Muscle of leg (tissue), 11 donors: ENCODE data around the gene GFPT2. TPM values are rescaled to one million over a fixed set of nuclear protein-coding genes. Genes with fewer than 3 reads are reported as not detected.

Experiments used
- DNase-seq: peaks from one replicate; pipeline ENCODE4 v3.0.0; 2013
- H3K27ac ChIP-seq: one replicate; pipeline ENCODE4 v1.5.1; 2013; ENCODE audit warnings: mild to moderate bottlenecking, low read length, control low read depth
- H3K27me3 ChIP-seq: one replicate; pipeline ENCODE4 v1.6.1; 2013; ENCODE audit warnings: low read length; ENCODE audit not compliant: control insufficient read depth, insufficient read depth
- H3K36me3 ChIP-seq: one replicate; pipeline ENCODE4 v1.6.1; 2013; ENCODE audit warnings: low read length; ENCODE audit not compliant: control insufficient read depth, insufficient read depth
- H3K4me1 ChIP-seq: one replicate; pipeline ENCODE4 v1.6.1; 2013; ENCODE audit warnings: low read length; ENCODE audit not compliant: control insufficient read depth, insufficient read depth
- H3K4me3 ChIP-seq: one replicate; pipeline ENCODE4 v1.5.1; 2013; ENCODE audit warnings: low read length, control low read depth
- H3K9me3 ChIP-seq: replicated peaks from 2 replicates; pipeline ENCODE4 v1.6.1; 2013; ENCODE audit warnings: low read depth, low read length; ENCODE audit not compliant: control insufficient read depth
- WGBS: methylation state at CpG from one replicate; pipeline ENCODE4 v1.1.5; 2013; ENCODE audit warnings: missing lambda C conversion rate; ENCODE audit not compliant: insufficient coverage; 5-methylcytosine and 5-hydroxymethylcytosine counted together
- polyA plus RNA-seq, 8 donors: library from polyadenylated mRNA; unstranded; fragments of 120-200 nt; gene quantifications; one replicate each; pipeline versions ENCODE4 v1.2.1 to v1.2.3, GENCODE V29; 2013; ENCODE audit warnings: inconsistent platforms in 1 of 8, low replicate concordance in 1 of 8; ENCODE audit not compliant: insufficient read length in 8 of 8, insufficient read depth in 1 of 8
- total RNA-seq: library from RNA; stranded (reverse); fragments of 120-200 nt; gene quantifications from one replicate; pipeline ENCODE4 v1.2.4, GENCODE V29; 2013

GFPT2 gene
- total and polyA plus RNA-seq, 9 donors = 7.0 to 12.2 (median 10.4) TPM

DNA sequence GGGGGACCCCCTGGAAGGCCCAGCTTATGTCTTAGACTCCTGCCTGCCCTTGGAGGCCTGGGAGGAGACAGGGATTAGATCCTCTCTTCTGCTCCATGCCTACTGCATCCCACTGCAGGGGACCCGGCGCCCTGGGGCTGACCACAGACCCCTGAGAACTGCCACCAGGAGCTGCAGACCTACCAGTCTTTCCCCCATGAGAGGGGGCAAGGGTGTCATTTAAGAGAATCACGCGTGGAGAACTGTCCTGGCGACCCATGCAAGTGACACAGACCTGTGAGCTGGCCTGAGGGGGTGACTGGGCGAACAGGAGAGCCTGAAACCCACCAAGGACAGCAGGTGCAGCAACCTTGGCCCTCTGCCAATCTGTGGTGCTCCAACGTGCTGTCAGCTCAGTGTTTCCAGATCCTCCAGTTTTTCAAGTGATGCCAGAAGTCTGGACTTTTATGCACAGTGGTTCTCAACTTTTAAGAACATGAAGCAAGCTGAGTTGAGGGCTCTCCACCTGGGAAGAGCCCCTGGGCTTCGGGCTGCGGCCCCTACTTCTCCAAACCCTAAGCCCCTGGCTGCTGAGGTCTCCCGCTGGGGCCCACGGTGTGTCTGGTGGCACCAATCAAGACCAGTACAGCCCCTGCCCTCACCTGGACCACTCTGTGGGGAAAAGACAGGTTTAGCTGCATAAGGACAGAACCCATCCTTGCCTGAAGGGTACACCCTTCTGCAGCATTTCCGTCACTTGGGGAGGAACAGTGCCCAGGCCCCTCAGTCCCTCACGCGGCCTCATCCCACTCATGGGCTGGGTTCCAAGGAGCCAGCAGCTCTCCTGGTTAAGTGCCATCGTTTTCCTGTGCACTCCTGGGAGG, 18.2 kb downstream of the GFPT2 start:
- H3K9me3 ChIP-seq = no peaks in the 10 kb centered on the region
- H3K4me1 ChIP-seq = no peaks in the 10 kb centered on the region
- no peaks in the 10 kb centered on the region for H3K27me3 ChIP-seq
- WGBS = 78% methylated on average over 9 of the region's 15 CpGs
- H3K27ac ChIP-seq = no peak overlapping the region
- no peak for DNase-seq
- H3K4me3 ChIP-seq = no peak overlapping the region
- H3K36me3 ChIP-seq = peaks cover 32% of the 10 kb centered on the region

GRCh38 chr5:180334176-180334575, 19.0 kb downstream of the GFPT2 start:
- no peak overlapping the region for H3K27ac ChIP-seq
- no peaks in the 10 kb centered on the region for H3K27me3 ChIP-seq
- DNase-seq = no peak
- 84% methylated on average over 5 of the region's 6 CpGs for WGBS
- peaks cover 40% of the 10 kb centered on the region for H3K36me3 ChIP-seq
- H3K4me3 ChIP-seq = no peak overlapping the region
- no peaks in the 10 kb centered on the region for H3K9me3 ChIP-seq
- H3K4me1 ChIP-seq = no peaks in the 10 kb centered on the region

- no peak overlapping the region for H3K27ac ChIP-seq
Measured at GRCh38 chr5:180333661-180334060, 19.5 kb downstream of the GFPT2 start.

GRCh38 chr5:180332861-180333260, 20.3 kb downstream of the GFPT2 start:
- H3K27ac ChIP-seq = no peak overlapping the region
- no peaks in the 10 kb centered on the region for H3K27me3 ChIP-seq
- no peak for DNase-seq
- no peaks in the 10 kb centered on the region for H3K4me1 ChIP-seq
- WGBS = no CpG with 5 or more reads among the region's 3 CpGs
- H3K36me3 ChIP-seq = peaks cover 51% of the 10 kb centered on the region
- H3K4me3 ChIP-seq = no peak overlapping the region
- H3K9me3 ChIP-seq = no peaks in the 10 kb centered on the region

More at GRCh38 chr5:180333661-180334060, 19.5 kb downstream of the GFPT2 start:
- 85% methylated on average over 3 of the region's 4 CpGs for WGBS
- H3K27me3 ChIP-seq = no peaks in the 10 kb centered on the region
- no peak for DNase-seq
- peaks cover 45% of the 10 kb centered on the region for H3K36me3 ChIP-seq
- no peaks in the 10 kb centered on the region for H3K9me3 ChIP-seq
- no peaks in the 10 kb centered on the region for H3K4me1 ChIP-seq
- H3K4me3 ChIP-seq = no peak overlapping the region

DNA sequence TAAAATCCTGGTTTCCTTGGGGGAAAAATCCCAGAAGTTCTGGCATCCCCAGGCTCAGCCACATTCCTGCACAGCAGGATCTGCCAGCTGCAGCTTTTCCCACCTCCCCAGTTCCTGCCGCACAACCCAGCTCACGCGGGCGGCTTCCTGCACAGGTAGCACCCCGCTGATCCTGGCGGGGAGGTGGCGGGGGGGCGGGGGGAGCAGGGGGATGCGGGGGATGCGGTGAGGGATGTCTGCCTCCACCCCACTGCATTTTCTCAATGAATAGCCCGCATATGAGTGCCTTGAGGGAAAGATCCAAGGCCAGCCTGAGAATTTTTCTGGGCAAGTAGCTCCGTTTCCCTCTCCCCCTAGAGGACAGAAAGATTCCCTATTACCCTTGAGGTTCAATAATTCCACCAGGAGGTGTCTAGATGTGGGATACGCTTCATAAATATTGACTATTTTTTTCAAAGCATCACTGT, 21.1 kb downstream of the GFPT2 start:
- peaks cover 53% of the 10 kb centered on the region for H3K36me3 ChIP-seq
- H3K4me3 ChIP-seq = no peak overlapping the region
- H3K9me3 ChIP-seq = no peaks in the 10 kb centered on the region
- H3K27ac ChIP-seq = no peak overlapping the region
- DNase-seq = no peak
- WGBS = no CpG with 5 or more reads among the region's 13 CpGs
- no peaks in the 10 kb centered on the region for H3K27me3 ChIP-seq
- no peaks in the 10 kb centered on the region for H3K4me1 ChIP-seq

DNA sequence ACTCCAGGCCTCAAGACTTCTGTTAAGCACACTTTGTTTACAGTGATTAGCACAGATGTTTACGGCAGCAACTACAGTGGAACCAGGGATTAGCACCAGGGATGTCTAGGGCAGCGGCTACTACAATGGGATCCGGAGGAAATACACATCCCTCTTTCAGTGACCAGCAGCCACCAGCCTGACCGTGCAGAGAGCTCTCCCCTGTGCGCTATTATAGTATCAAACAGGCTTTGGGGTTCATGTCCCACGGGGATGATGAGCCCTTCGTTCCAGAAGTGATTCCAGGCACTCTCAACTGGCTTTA, 21.5 kb downstream of the GFPT2 start:
- DNase-seq = no peak
- no peak overlapping the region for H3K4me3 ChIP-seq
- no peaks in the 10 kb centered on the region for H3K27me3 ChIP-seq
- H3K27ac ChIP-seq = no peak overlapping the region
- 49% methylated on average over 5 of the region's 7 CpGs for WGBS
- peaks cover 53% of the 10 kb centered on the region for H3K36me3 ChIP-seq
- H3K9me3 ChIP-seq = no peaks in the 10 kb centered on the region
- H3K4me1 ChIP-seq = no peaks in the 10 kb centered on the region

GRCh38 chr5:180330810-180331646, 22.1 kb downstream of the GFPT2 start:
- Histone ChIP-seq H3K27me3 (no peaks in the 10 kb centered on the region), H3K9me3 (no peaks in the 10 kb centered on the region), H3K4me1 (no peaks in the 10 kb centered on the region), H3K4me3 (no peak overlapping the region), H3K27ac (no peak overlapping the region), H3K36me3 (peaks cover 51% of the 10 kb centered on the region)
- no peak for DNase-seq
- WGBS = 60% methylated on average over 8 of the region's 16 CpGs

GRCh38 chr5:180330270-180330648, 22.9 kb downstream of the GFPT2 start:
- no peaks in the 10 kb centered on the region for H3K27me3 ChIP-seq
- H3K27ac ChIP-seq = no peak overlapping the region
- no peaks in the 10 kb centered on the region for H3K9me3 ChIP-seq
- no peak for DNase-seq
- no peak overlapping the region for H3K4me3 ChIP-seq
- WGBS = 67% methylated on average over 3 of the region's 5 CpGs
- peaks cover 45% of the 10 kb centered on the region for H3K36me3 ChIP-seq
- no peaks in the 10 kb centered on the region for H3K4me1 ChIP-seq

DNA sequence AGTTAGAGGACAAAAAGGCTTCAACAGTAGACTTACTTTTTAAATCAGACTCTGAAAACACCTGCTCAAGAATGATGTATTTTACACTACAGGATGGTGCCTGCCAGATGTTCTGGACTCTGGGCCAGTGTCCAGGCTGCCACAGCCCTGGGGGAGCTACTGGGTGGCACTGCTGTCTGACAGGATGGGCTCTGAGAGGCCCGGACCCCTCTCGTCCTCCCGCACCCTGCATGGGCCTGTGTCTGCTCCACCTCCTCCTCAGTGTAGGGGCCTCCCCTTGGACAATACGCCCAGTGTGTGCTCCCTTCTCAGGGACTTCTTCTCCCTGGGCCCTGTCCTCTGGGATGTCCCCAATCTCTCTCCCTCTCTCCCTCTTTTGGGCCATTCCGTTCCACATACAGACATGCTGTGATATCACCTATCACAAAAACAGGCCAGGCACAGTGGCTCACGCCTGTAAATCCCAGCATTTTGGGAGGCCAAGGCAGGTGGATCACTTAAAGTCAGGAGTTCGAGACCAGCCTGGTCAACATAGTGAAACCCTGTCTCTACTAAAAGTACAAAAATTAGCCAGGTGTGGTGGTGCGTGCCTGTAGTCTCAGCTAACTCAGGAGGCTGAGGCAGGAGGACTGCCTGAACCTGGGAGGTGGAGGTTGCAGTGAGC, 23.4 kb downstream of the GFPT2 start:
- H3K27ac ChIP-seq = no peak overlapping the region
- WGBS = 87% methylated on average over 5 of the region's 8 CpGs

DNA sequence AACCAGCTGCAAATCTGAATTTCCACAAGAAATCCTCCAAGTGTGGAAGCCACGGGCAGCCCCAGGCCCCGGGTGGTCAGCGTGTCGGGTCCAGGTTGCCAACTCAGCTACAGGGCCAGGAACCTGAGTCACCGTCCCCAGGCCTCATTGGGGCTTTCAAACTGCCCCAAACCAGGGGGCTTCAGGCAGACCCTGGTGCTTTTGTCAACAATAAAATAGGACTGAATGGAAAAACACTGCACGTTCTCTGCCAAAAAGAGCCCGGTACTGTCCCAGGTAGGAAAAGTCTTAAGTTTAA, 24.0 kb downstream of the GFPT2 start:
- 86% methylated on average over 6 of the region's 7 CpGs for WGBS
- H3K4me3 ChIP-seq = no peak overlapping the region

More for the DNA sequence above, 23.4 kb downstream of the GFPT2 start:
- Histone ChIP-seq H3K36me3 (peaks cover 41% of the 10 kb centered on the region), H3K4me1 (peaks cover 4% of the 10 kb centered on the region), H3K9me3 (no peaks in the 10 kb centered on the region), H3K27me3 (no peaks in the 10 kb centered on the region), H3K4me3 (no peak overlapping the region)
- no peak for DNase-seq

More for the DNA sequence above, 24.0 kb downstream of the GFPT2 start:
- H3K27ac ChIP-seq = no peak overlapping the region
- peaks cover 37% of the 10 kb centered on the region for H3K36me3 ChIP-seq
- no peaks in the 10 kb centered on the region for H3K9me3 ChIP-seq
- no peaks in the 10 kb centered on the region for H3K27me3 ChIP-seq
- H3K4me1 ChIP-seq = peaks cover 11% of the 10 kb centered on the region
- no peak for DNase-seq
